K562 (cell line): ENCODE measurements around the gene ELP5. TPM values are rescaled to one million over a fixed set of nuclear protein-coding genes. Genes with fewer than 3 reads are reported as not detected.

Source experiments
- BHLHE40 ChIP-seq: IDR thresholded peaks from 2 replicates; pipeline ENCODE4 v1.6.1; 2011; ENCODE audit warnings: low read length, improper control_type of control experiment
- CREBBP ChIP-seq: IDR thresholded peaks from one replicate; pipeline ENCODE4 v1.6.1; 2012; ENCODE audit warnings: low read depth, mild to moderate bottlenecking, control low read depth, inconsistent platforms, low read length
- E2F8 ChIP-seq: fragments of 450-650 bp; IDR thresholded peaks from 2 replicates; pipeline ENCODE4 v1.7.1; 2018; ENCODE audit warnings: mild to moderate bottlenecking, low read depth; ENCODE audit not compliant: partially characterized antibody
- EP400 ChIP-seq: fragments of 450-650 bp; IDR thresholded peaks from 2 replicates; pipeline ENCODE4 v1.6.1; 2017; ENCODE audit warnings: antibody characterized with exemption, mild to moderate bottlenecking, moderate library complexity
- KAT7 ChIP-seq: sonication (generic); formaldehyde crosslinking; IDR thresholded peaks from 2 replicates; pipeline ENCODE4 v1.8.0; 2022; ENCODE audit warnings: missing genetic modification reagents, mild to moderate bottlenecking, borderline replicate concordance
- MAX ChIP-seq: sonication (generic); formaldehyde crosslinking; IDR thresholded peaks from 2 replicates; pipeline ENCODE4 v1.9.0; 2022; ENCODE audit warnings: mild to moderate bottlenecking, missing genetic modification reagents
- PHF8 ChIP-seq: fragments of 200-600 bp; sonication (generic); IDR thresholded peaks from 2 replicates; pipeline ENCODE4 v1.6.1; 2012; ENCODE audit warnings: mixed run types, mild to moderate bottlenecking, inconsistent platforms, low read length, moderate library complexity, borderline replicate concordance
- RB1 ChIP-seq: fragments of 450-650 bp; IDR thresholded peaks from 2 replicates; pipeline ENCODE4 v1.6.1; 2017; ENCODE audit warnings: low read depth, mild to moderate bottlenecking
- SIN3A ChIP-seq, 2 experiments: fragments of 150-350 bp in 1 of 2; IDR thresholded peaks; 2 replicates each; pipeline ENCODE4 v1.6.1; 2011 to 2016; ENCODE audit warnings: borderline replicate concordance in 2 of 2, low read depth in 2 of 2, low read length in 2 of 2, mild to moderate bottlenecking in 2 of 2, moderate library complexity in 2 of 2; ENCODE audit not compliant: control insufficient read depth in 1 of 2
- SMARCE1 ChIP-seq: fragments of 450-650 bp; IDR thresholded peaks from 2 replicates; pipeline ENCODE4 v1.7.1; 2016; ENCODE audit warnings: mild to moderate bottlenecking
- TBP ChIP-seq: optimal IDR thresholded peaks from 2 replicates; pipeline ENCODE3; 2011; ENCODE audit warnings: low read depth, low read length, improper control_type of control experiment
- ZBTB34 ChIP-seq: fragments of 250-450 bp; sonication (Bioruptor Pico); IDR thresholded peaks from 2 replicates; pipeline ENCODE4 v1.8.0; 2021; ENCODE audit warnings: mild to moderate bottlenecking, moderate library complexity
- ZBTB43 ChIP-seq: sonication (generic); formaldehyde crosslinking; IDR thresholded peaks from 2 replicates; pipeline ENCODE4 v1.8.0; 2023; ENCODE audit warnings: mild to moderate bottlenecking, missing genetic modification reagents
- ZFX ChIP-seq: sonication (generic); formaldehyde crosslinking; IDR thresholded peaks from 2 replicates; pipeline ENCODE4 v1.8.0; 2022; ENCODE audit warnings: mild to moderate bottlenecking, missing genetic modification reagents, moderate library complexity
- polyA plus RNA-seq, 8 experiments: library from polyadenylated mRNA; depleted of rRNA in 4 of 8; stranded (reverse) in 5 of 8; unstranded in 3 of 8; fragments of >200 nt; fragmentation: Nextera tagmentation in 2 of 8; fragmentation: Illumina TruSeq in 1 of 8; extraction: Ambion mirVana in 2 of 8; extraction: Trizol in 1 of 8; gene quantifications; 2 replicates each; pipeline versions ENCODE4 v1.2.1 to v1.2.3, GENCODE V29; 2011 to 2014; ENCODE audit warnings: inconsistent platforms in 1 of 8, missing spikeins in 1 of 8
- total RNA-seq, 7 experiments: library from RNA; depleted of rRNA in 6 of 7; stranded (reverse); fragments of >200 nt in 6 of 7; fragmentation: Illumina TruSeq in 2 of 7; extraction: Trizol in 2 of 7; gene quantifications; 2 replicates each; pipeline versions ENCODE4 v1.2.1 to v1.2.3, GENCODE V29; 2011 to 2021; ENCODE audit warnings: low replicate concordance in 1 of 7
- TF ChIP-seq, protein P1 (sequence below), 2 experiments: IDR thresholded peaks; 2 replicates each; pipeline ENCODE4 v1.6.1; 2011; ENCODE audit warnings: borderline replicate concordance in 1 of 2, control low read depth in 1 of 2, low read depth in 1 of 2, low read length in 1 of 2, mild to moderate bottlenecking in 1 of 2, mixed read lengths in 1 of 2, moderate library complexity in 1 of 2; ENCODE audit not compliant: insufficient read depth in 1 of 2, insufficient read length in 1 of 2, poor library complexity in 1 of 2, severe bottlenecking in 1 of 2; ENCODE audit errors: extremely low read depth in 1 of 2
- TF ChIP-seq, protein P2 (sequence below): fragments of 200-800 bp; sonication (Bioruptor generic); IDR thresholded peaks from 2 replicates; pipeline ENCODE4 v1.6.1; 2017; ENCODE audit warnings: missing genetic modification characterization, missing compliant biosample characterization

ELP5 gene
- total and polyA plus RNA-seq, 9 of the 15 experiments (the other 6 are each of a cell fraction or from before 2014, with no cell fraction given), result 25.7 to 77.9 (median 52.9) TPM

DNA sequence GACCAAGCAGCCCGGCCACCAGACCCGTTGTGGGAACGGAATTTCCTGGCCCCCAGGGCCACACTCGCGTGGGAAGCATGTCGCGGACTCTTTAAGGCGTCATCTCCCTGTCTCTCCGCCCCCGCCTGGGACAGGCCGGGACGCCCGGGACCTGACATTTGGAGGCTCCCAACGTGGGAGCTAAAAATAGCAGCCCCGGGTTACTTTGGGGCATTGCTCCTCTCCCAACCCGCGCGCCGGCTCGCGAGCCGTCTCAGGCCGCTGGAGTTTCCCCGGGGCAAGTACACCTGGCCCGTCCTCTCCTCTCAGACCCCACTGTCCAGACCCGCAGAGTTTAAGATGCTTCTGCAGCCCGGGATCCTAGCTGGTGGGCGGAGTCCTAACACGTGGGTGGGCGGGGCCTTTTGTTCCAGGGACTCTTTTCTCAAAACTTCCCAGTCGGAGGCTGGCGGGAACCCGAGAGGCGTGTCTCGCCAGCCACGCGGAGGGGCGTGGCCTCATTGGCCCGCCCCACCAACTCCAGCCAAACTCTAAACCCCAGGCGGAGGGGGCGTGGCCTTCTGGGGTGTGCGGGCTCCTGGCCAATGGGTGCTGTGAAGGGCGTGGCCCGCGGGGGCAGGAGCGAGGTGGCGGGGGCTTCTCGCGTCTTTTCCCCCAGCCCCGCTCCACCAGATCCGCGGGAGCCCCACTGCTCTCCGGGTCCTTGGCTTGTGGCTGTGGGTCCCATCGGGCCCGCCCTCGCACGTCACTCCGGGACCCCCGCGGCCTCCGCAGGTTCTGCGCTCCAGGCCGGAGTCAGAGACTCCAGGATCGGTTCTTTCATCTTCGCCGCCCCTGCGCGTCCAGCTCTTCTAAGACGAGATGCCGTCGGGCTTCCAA lies 29.3 kb downstream of the ELP5 start, which contains the start of gene SLC2A4 (continued):
- TF ChIP-seq E2F8 (peak; percentile 73), CREBBP (no peak), SMARCE1 (no peak), BHLHE40 (peak; percentile 53), KAT7 (CRISPR knock-in tag) (0 out of 2 replicates have a peak, but pooled peaks have one; percentile 12), RB1 (peak; percentile 16; the same call in 1 of the 2 replicates), MAX (CRISPR knock-in tag) (peak; percentile 73), ZFX (CRISPR knock-in tag) (peak; percentile 34; the same call in 1 of the 2 replicates), SIN3A (IDR thresholded peaks at IDR 0.05; ENCODE audit: borderline replicate concordance in 2 of 2, control insufficient read depth in 1 of 2, low read depth in 2 of 2, low read length in 2 of 2) (peak; percentile 80; a peak in 2 of 4 replicates), ZBTB43 (CRISPR knock-in tag) (no peak), PHF8 (peak; percentile 39; the same call in 1 of the 2 replicates), EP400 (peak; percentile 40; the same call in 1 of the 2 replicates), TBP (peak; percentile 35), ZBTB34 (CRISPR knock-in tag) (no peak)
- TF ChIP-seq, protein P1, sequence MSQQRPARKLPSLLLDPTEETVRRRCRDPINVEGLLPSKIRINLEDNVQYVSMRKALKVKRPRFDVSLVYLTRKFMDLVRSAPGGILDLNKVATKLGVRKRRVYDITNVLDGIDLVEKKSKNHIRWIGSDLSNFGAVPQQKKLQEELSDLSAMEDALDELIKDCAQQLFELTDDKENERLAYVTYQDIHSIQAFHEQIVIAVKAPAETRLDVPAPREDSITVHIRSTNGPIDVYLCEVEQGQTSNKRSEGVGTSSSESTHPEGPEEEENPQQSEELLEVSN (IDR thresholded peaks at IDR 0.05; ENCODE audit: borderline replicate concordance in 1 of 2, extremely low read depth in 1 of 2, insufficient read depth in 1 of 2, insufficient read length in 1 of 2, low read depth in 1 of 2, low read length in 1 of 2, poor library complexity in 1 of 2, severe bottlenecking in 1 of 2), result peak; percentile 66 to 94
- TF ChIP-seq, protein P2, sequence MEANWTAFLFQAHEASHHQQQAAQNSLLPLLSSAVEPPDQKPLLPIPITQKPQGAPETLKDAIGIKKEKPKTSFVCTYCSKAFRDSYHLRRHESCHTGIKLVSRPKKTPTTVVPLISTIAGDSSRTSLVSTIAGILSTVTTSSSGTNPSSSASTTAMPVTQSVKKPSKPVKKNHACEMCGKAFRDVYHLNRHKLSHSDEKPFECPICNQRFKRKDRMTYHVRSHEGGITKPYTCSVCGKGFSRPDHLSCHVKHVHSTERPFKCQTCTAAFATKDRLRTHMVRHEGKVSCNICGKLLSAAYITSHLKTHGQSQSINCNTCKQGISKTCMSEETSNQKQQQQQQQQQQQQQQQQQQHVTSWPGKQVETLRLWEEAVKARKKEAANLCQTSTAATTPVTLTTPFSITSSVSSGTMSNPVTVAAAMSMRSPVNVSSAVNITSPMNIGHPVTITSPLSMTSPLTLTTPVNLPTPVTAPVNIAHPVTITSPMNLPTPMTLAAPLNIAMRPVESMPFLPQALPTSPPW, result peak; percentile 56
